Endothelial cell of umbilical vein (primary cell): ENCODE measurements around the gene ST3GAL4. TPM values are rescaled to one million over a fixed set of nuclear protein-coding genes. Genes with fewer than 3 reads are reported as not detected.
"Not testable (repeated sequence)": the region's sequence is repeated elsewhere in the genome, so short reads cannot be mapped to it uniquely, and the experiment has no call there.

Source experiments
- BruUV-seq: library from RNA; stranded (reverse); fragments of 400-500 nt; replicated peaks from 2 replicates; lab custom pipeline; 2021; lab: Mats Ljungman, UMichigan
- CTCF ChIA-PET: fragments of 300-600, 350-600 bp; sonication (Branson Sonifier 250); formaldehyde crosslinking; loops from one replicate; lab custom pipeline; 2021; ENCODE audit warnings: antibody characterized with exemption, inconsistent platforms; lab: Charles Lee
- POLR2A ChIA-PET: fragments of 300-600, 350-600 bp; sonication (Branson Sonifier 250); formaldehyde crosslinking; loops from one replicate; lab custom pipeline; 2021; ENCODE audit warnings: antibody characterized with exemption, inconsistent platforms; lab: Charles Lee
- DNase-seq: peaks from one replicate; pipeline ENCODE4 v3.0.0-alpha.2; 2011; ENCODE audit warnings: low read depth, low spot score
- FAIRE-seq: peaks from 2 replicates; lab custom pipeline; 2011; peaks lifted over from hg19 to GRCh38; lab: Jason Lieb, UNC
- H2AFZ ChIP-seq: 2 replicates; pipeline ENCODE4 v1.6.0; 2012; ENCODE audit warnings: low read depth, low read length, control low read depth, inconsistent platforms
- H3K27ac ChIP-seq: 2 replicates; pipeline ENCODE4 v1.5.1; 2011; ENCODE audit warnings: low read depth, mild to moderate bottlenecking, control low read depth, low read length, moderate library complexity; ENCODE audit not compliant: insufficient read depth
- H3K27me3 ChIP-seq, 2 experiments: 2 replicates each; pipeline versions ENCODE4 v1.6.0 to v1.6.1; 2011; ENCODE audit warnings: low read length in 2 of 2, mixed read lengths in 1 of 2; ENCODE audit not compliant: control insufficient read depth in 2 of 2, insufficient read depth in 2 of 2
- H3K36me3 ChIP-seq, 2 experiments: 2 replicates in 1 of 2; 3 replicates in 1 of 2; pipeline ENCODE4 v1.5.1; 2011; ENCODE audit warnings: low read length in 2 of 2, mild to moderate bottlenecking in 1 of 2, moderate library complexity in 1 of 2; ENCODE audit not compliant: control insufficient read depth in 2 of 2, insufficient read depth in 2 of 2; ENCODE audit errors: extremely low read depth in 1 of 2
- H3K4me1 ChIP-seq: 3 replicates; pipeline ENCODE4 v1.5.1; 2011; ENCODE audit warnings: mild to moderate bottlenecking, low read length; ENCODE audit not compliant: control insufficient read depth, insufficient read depth; ENCODE audit errors: extremely low read depth
- H3K4me2 ChIP-seq: 2 replicates; pipeline ENCODE4 v1.6.1; 2011; ENCODE audit warnings: low read length, control low read depth, mixed read lengths; ENCODE audit not compliant: insufficient read depth
- H3K4me3 ChIP-seq, 3 experiments: fragments of 200-600 bp in 1 of 3; sonication (generic), shearing (Covaris generic) in 1 of 3; replicated peaks in 1 of 3; 2 replicates each; pipeline ENCODE4 v1.5.1; 2011 to 2016; ENCODE audit warnings: control low read depth in 3 of 3, low read length in 3 of 3, mild to moderate bottlenecking in 2 of 3, inconsistent platforms in 1 of 3, low read depth in 1 of 3, moderate library complexity in 1 of 3; ENCODE audit not compliant: insufficient read depth in 1 of 3
- H3K79me2 ChIP-seq: 2 replicates; pipeline ENCODE4 v1.6.0; 2012; ENCODE audit warnings: low read length, inconsistent platforms; ENCODE audit not compliant: control insufficient read depth, insufficient read depth
- H3K9ac ChIP-seq: replicated peaks from 2 replicates; pipeline ENCODE3; 2011; ENCODE audit warnings: low read length, control low read depth; ENCODE audit not compliant: insufficient read depth; ENCODE audit errors: extremely low read depth
- H3K9me1 ChIP-seq: replicated peaks from 3 replicates; pipeline ENCODE4 v1.6.0; 2011; ENCODE audit warnings: mild to moderate bottlenecking, low read length; ENCODE audit not compliant: control insufficient read depth, insufficient read depth; ENCODE audit errors: extremely low read depth
- H3K9me3 ChIP-seq: replicated peaks from 2 replicates; pipeline ENCODE4 v1.5.1; 2012; ENCODE audit warnings: low read length, inconsistent platforms; ENCODE audit not compliant: control insufficient read depth, insufficient read depth
- H4K20me1 ChIP-seq: replicated peaks from 2 replicates; pipeline ENCODE3; 2011; ENCODE audit warnings: mild to moderate bottlenecking, low read length; ENCODE audit not compliant: control insufficient read depth, insufficient read depth; ENCODE audit errors: extremely low read depth
- EZH2 ChIP-seq: IDR thresholded peaks from 2 replicates; pipeline ENCODE4 v1.6.1; 2012; ENCODE audit warnings: borderline replicate concordance, low read depth, mild to moderate bottlenecking, moderate library complexity, low read length, inconsistent platforms; ENCODE audit not compliant: severe bottlenecking
- POLR2A ChIP-seq: IDR thresholded peaks from 2 replicates; pipeline ENCODE4 v1.6.1; 2012; ENCODE audit warnings: low read depth, mild to moderate bottlenecking, control low read depth, low read length
- dilution Hi-C: fragments of 300-500 bp; cut with MboI; formaldehyde crosslinking; loops from one replicate; pipeline ENCODE4 v1.15.0; 2019; ENCODE audit warnings: low sequenced_read_pairs; ENCODE audit not compliant: extremely low pct_ligation_motif_present
- intact Hi-C: fragments of 100-400 bp; cut with micrococcal nuclease; formaldehyde crosslinking; loops from one replicate; pipeline ENCODE4 v1.10.0; 2022
- polyA plus RNA-seq, 4 experiments: library from polyadenylated mRNA; depleted of rRNA in 3 of 4; stranded (reverse) in 3 of 4; unstranded in 1 of 4; fragments of >200 nt; gene quantifications; 2 replicates each; pipeline versions ENCODE4 v1.2.1 to v1.2.3, GENCODE V29; 2011 to 2012; ENCODE audit warnings: missing spikeins in 1 of 4
- total RNA-seq: library from RNA; stranded (reverse); gene quantifications from 2 replicates; pipeline ENCODE4 v1.2.3, GENCODE V29; 2021

The ST3GAL4 gene
- total and polyA plus RNA-seq, 2 donors (not counting 3 experiments of a cell fraction or from before 2014, with no cell fraction given) = 17.7 to 19.4 TPM

DNA sequence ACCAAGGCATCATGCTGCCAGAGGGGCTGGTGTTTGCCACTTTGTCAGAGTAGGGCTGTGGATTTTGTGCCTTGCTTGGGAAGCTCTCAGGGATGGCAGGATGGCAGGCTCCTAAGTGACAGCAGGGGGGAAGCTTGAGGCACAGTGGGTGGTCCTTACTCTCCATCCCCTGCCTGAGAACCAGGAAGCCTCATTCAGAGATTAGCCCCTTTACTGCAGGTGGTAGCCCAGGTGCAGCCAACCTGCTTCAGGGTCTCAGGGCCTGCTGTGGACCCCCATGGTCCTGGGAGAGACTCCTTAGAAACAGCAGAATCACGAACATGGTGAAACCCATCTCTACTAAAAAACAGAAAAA lies 8.9 kb upstream of the ST3GAL4 start:
- no peak overlapping the region for H3K4me3 ChIP-seq
- ChIA-PET CTCF (interaction anchor here (0.9 kb wide), 1 partner anchor 36 kb away, joined by 5 read pairs; no protein-coding TSS in a partner anchor), POLR2A (no interaction called here)
- dilution Hi-C loops = no loop called here
- peaks cover 44% of the 10 kb centered on the region for H3K4me1 ChIP-seq
- no TSS peak for BruUV-seq
- DNase-seq (no peak), FAIRE-seq (no peak)
- H3K9me3 ChIP-seq = no peaks in the 10 kb centered on the region
- H3K27ac ChIP-seq = peak overlapping the region; percentile 77
- intact Hi-C loops = loop anchor here (1.0 to 5.0 kb wide), 4 partner anchors 9 to 134 kb away; partner anchors contain the start of genes FAM118B, RPUSD4 and ST3GAL4
- H3K4me2 ChIP-seq = no peak overlapping the region
- peaks cover 23% of the 10 kb centered on the region for H3K79me2 ChIP-seq
- no peaks in the 10 kb centered on the region for H4K20me1 ChIP-seq
- TF ChIP-seq POLR2A = peak; percentile 18
- no peak for TF ChIP-seq EZH2
- H2AFZ ChIP-seq = no peak overlapping the region
- peaks cover 0 to 2% of the 10 kb centered on the region in 2 experiments for H3K36me3 ChIP-seq
- peak overlapping the region; percentile 32 for H3K9ac ChIP-seq
- no peaks in the 10 kb centered on the region for H3K27me3 ChIP-seq
- H3K9me1 ChIP-seq = no peaks in the 10 kb centered on the region

DNA sequence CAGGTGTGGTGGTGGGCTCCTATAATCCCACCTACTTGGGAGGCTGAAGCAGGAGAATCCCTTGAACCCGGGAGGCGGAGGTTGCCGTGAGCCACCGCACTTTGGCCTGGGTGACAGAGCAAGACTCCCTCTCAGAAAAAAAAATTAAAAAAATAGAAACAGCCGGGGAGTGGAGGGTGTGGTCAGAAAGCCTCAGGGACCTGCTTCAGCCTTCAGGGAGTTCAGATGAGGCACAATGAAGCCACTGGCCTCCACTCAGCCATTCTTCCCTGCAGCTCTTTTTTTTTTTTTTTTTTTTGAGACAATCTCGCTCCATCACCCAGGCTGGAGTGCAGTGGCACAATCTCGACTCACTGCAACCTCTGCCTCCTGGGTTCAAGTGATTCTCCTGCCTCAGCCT lies 8.5 kb upstream of the ST3GAL4 start:
- H3K4me3 ChIP-seq, FAIRE-seq, H3K36me3 ChIP-seq, DNase-seq, H3K9me3 ChIP-seq, CTCF ChIA-PET, H3K4me2 ChIP-seq, H4K20me1 ChIP-seq, POLR2A ChIA-PET, H3K27me3 ChIP-seq, H3K9me1 ChIP-seq, BruUV-seq, dilution Hi-C loops, H2AFZ ChIP-seq: not testable (repeated sequence)
- Histone ChIP-seq H3K9ac (peak overlapping the region; percentile 32), H3K4me1 (peaks cover 41% of the 10 kb centered on the region), H3K27ac (peak overlapping the region; percentile 77), H3K79me2 (peaks cover 25% of the 10 kb centered on the region)
- intact Hi-C loops = loop anchor here (1.0 to 5.0 kb wide), 4 partner anchors 8 to 135 kb away; partner anchors contain the start of genes FAM118B, RPUSD4 and ST3GAL4
